HL-60 (cell line): Measurements from ENCODE around the gene HCN2.
"Not testable (repeated sequence)": the region's sequence is repeated elsewhere in the genome, so short reads cannot be mapped to it uniquely, and the experiment has no call there.

Experiments used
- DNase-seq, 2 experiments: peaks; one replicate each; pipeline ENCODE4 v3.0.0-alpha.2; 2010 to 2020; ENCODE audit warnings: low read depth in 1 of 2, low spot score in 1 of 2
- H3K27ac ChIP-seq: fragments of 250-450 bp; sonication (Bioruptor Pico); replicated peaks from 2 replicates; pipeline ENCODE4 v1.5.1; 2020; ENCODE audit warnings: mild to moderate bottlenecking, moderate library complexity
- H3K27me3 ChIP-seq: fragments of 250-450 bp; sonication (Bioruptor Pico); 2 replicates; pipeline ENCODE4 v1.5.1; 2021; ENCODE audit warnings: mild to moderate bottlenecking, moderate library complexity; ENCODE audit not compliant: insufficient read depth, poor library complexity, severe bottlenecking
- H3K4me3 ChIP-seq: replicated peaks from 2 replicates; pipeline ENCODE4 v1.5.1; 2011; ENCODE audit warnings: mild to moderate bottlenecking, control low read depth, low read length; ENCODE audit not compliant: insufficient read depth
- CTCF ChIP-seq: IDR thresholded peaks from one replicate; pipeline ENCODE4 v1.5.1; 2011; ENCODE audit warnings: low read length, control low read depth, inconsistent platforms; ENCODE audit not compliant: insufficient read depth
- GABPA ChIP-seq: IDR thresholded peaks from 2 replicates; pipeline ENCODE4 v1.6.1; 2012; ENCODE audit warnings: low read depth
- POLR2AphosphoS5 ChIP-seq: IDR thresholded peaks from 2 replicates; pipeline ENCODE4 v1.6.1; 2012; ENCODE audit warnings: low read depth
- SPI1 ChIP-seq: IDR thresholded peaks from 2 replicates; pipeline ENCODE4 v1.6.1; 2012; ENCODE audit warnings: low read depth, mild to moderate bottlenecking, borderline replicate concordance
- TF ChIP-seq, protein P1 (sequence below): IDR thresholded peaks from 2 replicates; pipeline ENCODE4 v1.6.1; 2012; ENCODE audit warnings: low read depth; ENCODE audit not compliant: insufficient replicate concordance

HCN2 gene

DNA sequence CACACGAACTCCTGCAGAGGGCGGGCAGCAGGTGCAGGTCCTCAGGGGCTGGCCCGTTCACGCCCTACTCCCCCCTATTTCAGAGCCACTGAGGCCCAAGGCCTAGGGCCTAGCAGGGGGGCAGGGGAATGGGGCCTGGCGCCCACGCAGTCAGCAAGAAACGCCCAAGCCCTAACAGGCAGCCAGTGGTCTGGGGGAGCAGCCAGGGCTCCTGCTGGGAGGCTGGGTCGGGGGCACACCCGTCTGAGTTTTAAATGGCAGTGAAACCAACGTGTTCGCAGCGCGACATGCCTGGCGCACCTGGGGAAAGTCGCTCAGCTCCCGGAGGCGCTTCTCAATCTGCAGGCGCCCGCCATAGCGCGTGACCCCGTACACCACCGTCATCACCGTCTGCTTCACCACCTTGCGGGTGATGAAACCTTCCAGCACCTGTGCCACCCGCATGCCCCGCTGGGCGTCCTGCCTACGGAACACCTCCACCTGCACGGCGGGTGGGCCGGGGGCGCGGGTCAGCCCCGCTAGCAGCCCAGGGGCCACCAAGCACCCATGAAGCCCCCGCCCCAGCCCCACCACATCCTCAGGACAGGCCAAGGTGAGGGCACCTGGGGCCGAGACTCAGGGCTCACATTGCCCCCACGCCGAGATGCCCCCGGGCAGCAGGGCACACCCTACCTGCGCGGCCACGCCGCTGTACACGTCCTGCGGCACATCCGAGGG lies 29.8 kb downstream of the HCN2 start:
- Histone ChIP-seq H3K27me3 (no peaks in the 10 kb centered on the region), H3K4me3 (no peak overlapping the region), H3K27ac (no peak overlapping the region)
- no peak for DNase-seq
- TF ChIP-seq CTCF: no peak
- no peak for TF ChIP-seq SPI1
- TF ChIP-seq GABPA: no peak
- TF ChIP-seq, protein P1, sequence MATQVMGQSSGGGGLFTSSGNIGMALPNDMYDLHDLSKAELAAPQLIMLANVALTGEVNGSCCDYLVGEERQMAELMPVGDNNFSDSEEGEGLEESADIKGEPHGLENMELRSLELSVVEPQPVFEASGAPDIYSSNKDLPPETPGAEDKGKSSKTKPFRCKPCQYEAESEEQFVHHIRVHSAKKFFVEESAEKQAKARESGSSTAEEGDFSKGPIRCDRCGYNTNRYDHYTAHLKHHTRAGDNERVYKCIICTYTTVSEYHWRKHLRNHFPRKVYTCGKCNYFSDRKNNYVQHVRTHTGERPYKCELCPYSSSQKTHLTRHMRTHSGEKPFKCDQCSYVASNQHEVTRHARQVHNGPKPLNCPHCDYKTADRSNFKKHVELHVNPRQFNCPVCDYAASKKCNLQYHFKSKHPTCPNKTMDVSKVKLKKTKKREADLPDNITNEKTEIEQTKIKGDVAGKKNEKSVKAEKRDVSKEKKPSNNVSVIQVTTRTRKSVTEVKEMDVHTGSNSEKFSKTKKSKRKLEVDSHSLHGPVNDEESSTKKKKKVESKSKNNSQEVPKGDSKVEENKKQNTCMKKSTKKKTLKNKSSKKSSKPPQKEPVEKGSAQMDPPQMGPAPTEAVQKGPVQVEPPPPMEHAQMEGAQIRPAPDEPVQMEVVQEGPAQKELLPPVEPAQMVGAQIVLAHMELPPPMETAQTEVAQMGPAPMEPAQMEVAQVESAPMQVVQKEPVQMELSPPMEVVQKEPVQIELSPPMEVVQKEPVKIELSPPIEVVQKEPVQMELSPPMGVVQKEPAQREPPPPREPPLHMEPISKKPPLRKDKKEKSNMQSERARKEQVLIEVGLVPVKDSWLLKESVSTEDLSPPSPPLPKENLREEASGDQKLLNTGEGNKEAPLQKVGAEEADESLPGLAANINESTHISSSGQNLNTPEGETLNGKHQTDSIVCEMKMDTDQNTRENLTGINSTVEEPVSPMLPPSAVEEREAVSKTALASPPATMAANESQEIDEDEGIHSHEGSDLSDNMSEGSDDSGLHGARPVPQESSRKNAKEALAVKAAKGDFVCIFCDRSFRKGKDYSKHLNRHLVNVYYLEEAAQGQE: no peak
- no peak for TF ChIP-seq POLR2AphosphoS5

- H3K27me3 ChIP-seq: no peaks in the 10 kb centered on the region
- H3K4me3 ChIP-seq: no peak overlapping the region
- TF ChIP-seq SPI1 (no peak), POLR2AphosphoS5 (no peak), GABPA (no peak)
- TF ChIP-seq, protein P1: no peak
Measured at GRCh38 chr19:620166-620862, 30.6 kb downstream of the HCN2 start.

DNA sequence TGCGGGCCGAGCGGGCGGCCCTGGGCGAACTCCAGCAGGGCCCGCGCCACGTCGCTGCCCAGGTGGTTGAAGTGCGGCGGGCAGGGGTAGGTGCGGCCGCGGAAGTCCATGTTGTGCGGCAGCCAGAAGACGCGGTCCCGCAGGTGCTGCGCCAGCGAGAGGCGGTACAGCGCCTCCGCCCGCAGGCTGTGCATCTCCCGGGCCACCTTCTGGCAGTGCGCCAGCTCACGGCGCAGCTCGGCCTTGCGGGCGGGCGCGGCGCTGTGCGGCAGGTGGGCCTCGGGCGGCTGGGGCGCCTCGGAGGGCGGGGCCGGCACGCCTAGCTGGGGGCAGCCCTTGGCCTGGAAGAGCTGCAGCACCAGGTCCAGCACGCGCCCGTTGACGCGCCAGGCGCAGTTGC lies 31.5 kb downstream of the HCN2 start:
- not testable (repeated sequence) for H3K4me3 ChIP-seq, H3K27me3 ChIP-seq, DNase-seq, H3K27ac ChIP-seq

More at GRCh38 chr19:620166-620862, 30.6 kb downstream of the HCN2 start:
- H3K27ac ChIP-seq: no peak overlapping the region
- no peak for DNase-seq

DNA sequence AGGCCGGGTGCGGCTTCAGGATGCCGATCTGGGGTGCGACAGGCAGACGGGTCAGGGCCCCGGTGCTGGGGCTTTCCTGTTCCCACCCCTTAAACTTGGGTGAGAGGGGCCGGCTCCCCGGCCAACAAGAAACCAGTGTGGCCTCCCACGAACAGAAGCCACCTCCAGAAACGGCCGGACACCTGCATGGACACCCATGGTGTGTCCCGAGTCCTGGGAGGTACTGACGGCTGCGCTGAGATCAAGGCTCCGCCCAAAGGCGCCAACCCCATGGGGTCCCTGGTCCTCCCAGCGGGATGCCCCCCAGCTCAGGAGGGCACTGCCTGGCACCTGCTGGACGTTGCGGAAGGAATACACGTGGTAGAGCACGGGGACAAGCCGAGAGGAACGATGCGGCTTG lies 32.1 kb downstream of the HCN2 start:
- TF ChIP-seq, protein P1: no peak
- TF ChIP-seq CTCF: no peak
- no peak for TF ChIP-seq SPI1
- no peak for TF ChIP-seq POLR2AphosphoS5
- no peak for TF ChIP-seq GABPA
- H3K27me3 ChIP-seq: no peaks in the 10 kb centered on the region
- no peak overlapping the region for H3K27ac ChIP-seq
- DNase-seq: no peak
- H3K4me3 ChIP-seq: no peak overlapping the region
